CD4-positive, alpha-beta T cell treated with Interleukin-15 for 1 hour (primary cell): ENCODE results near the gene LRRC2.
"Not testable (repeated sequence)": the region's sequence is repeated elsewhere in the genome, so short reads cannot be mapped to it uniquely, and the experiment has no call there.

Experiments
- DNase-seq: peaks from one replicate; pipeline ENCODE4 v3.0.0-alpha.2; 2020

The LRRC2 gene

DNA sequence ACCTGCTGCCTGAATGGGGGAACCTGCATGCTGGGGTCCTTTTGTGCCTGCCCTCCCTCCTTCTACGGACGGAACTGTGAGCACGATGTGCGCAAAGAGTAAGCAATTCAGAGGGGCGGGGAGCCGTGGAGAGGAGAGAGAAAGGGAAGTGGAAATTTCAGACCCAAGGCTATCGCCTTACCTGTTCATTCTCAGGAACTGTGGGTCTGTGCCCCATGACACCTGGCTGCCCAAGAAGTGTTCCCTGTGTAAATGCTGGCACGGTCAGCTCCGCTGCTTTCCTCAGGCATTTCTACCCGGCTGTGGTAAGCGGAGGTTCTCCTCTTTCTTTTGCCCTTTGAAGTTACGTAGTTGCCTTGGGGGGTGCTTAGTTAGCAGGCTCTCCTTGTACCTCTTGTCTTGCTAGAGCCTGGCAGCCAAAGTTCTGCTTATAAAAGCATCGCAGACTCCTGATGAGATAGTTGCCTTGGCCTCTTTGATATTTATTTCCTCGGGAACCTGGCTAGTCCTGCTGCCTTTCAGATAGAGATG, 13.7 kb upstream of the LRRC2 start:
- DNase-seq = no peak

DNA sequence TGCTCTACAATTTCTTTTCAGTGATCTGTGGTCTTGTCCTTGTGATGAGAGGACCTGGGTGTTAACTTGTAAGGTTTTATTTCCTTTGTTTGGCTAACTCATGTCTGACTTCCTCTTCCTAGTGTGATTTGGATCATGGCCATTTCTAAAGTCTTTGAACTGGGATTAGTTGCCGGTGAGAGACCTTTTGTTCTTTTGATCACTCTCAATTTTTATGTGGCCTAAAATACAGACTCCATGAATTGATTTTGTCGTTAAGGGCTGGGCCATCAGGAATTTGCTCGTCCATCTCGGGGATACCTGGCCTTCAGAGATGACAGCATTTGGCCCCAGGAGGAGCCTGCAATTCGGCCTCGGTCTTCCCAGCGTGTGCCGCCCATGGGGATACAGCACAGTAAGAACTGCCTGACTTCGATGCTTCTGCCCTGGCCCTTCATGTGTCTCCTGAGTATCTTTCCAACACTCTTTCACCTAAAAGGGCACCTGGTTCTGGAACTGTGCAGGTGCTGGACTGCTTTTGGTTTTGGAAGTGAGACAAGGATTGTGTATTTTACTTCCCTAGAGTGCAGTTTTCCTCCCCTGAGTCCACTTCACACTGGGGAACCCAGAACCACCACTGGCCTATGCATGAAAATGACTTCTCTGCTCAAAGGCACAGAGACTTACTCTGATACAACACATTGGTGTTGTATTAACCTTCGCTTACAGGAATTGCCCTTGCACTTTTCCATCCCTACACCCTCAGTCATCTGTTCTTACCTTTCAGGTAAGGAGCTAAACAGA, 13.1 kb upstream of the LRRC2 start:
- DNase-seq = no peak

GRCh38 chr3:46577580-46578249, 11.6 kb upstream of the LRRC2 start:
- not testable (repeated sequence) for DNase-seq

DNA sequence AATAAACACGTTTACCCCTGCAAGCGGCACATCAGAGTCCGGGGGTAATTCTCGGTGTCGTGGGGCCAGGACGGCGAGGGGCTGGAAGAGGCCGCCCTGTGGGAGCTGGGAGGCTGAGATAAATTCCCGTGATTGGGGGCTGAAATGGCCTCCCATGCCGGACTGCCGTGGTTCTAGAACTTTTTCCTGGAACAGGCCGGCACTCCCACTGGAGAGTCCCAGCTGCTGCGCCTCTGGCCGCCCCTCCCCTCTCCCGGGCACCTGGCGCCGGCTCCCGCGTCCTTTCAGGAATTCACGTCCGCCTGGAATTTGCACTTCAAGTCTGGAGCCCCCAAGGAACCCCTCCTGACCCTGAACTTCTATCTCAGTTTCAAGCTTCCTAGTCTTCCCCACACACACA, 10.8 kb upstream of the LRRC2 start:
- DNase-seq = no peak

GRCh38 chr3:46576386-46576785, 10.3 kb upstream of the LRRC2 start:
- no peak for DNase-seq

- no peak for DNase-seq
Observed at GRCh38 chr3:46575577-46576222, 9.6 kb upstream of the LRRC2 start.

GRCh38 chr3:46574881-46575576, 8.9 kb upstream of the LRRC2 start:
- DNase-seq = no peak

DNA sequence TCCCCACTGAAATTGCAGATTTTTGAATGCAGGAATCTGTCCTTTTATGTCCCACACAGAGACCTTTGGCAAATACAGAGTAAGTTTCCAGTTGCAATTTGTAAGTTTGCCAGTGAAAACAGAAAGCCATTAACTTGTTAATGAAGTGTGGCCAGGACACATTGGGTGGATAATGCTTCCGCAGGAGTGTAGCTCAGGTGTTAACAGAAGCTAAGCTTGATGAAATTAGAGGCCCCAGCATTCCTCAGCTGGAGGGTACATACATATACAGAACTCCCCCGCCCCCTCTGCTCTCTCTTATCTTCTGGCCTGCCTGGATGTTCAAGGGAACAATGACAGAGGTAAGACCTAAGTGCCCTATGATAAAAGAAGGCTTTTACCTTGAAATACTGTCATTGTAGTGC, 8.1 kb upstream of the LRRC2 start:
- no peak for DNase-seq

DNA sequence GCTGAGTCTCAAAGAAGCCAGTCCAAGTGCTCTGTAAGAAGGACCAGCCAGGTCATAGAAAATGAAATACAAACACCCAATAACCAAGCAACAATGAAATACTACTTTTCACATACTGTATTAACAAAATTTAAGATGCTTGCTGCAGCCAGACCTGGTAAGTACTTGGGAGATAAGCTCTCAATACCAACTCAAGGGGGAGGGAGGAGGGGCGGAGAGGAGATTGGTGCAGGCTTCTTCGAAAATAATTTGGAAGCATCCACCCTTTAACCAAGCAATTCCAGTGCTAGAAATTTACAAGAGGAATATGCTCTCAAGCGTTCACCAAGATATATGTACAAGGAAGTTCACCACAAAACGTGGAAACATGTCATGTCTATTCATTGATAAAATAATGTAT, 7.6 kb upstream of the LRRC2 start:
- DNase-seq = no peak

- DNase-seq = no peak
Observed at GRCh38 chr3:46571684-46572083, 5.6 kb upstream of the LRRC2 start.

DNA sequence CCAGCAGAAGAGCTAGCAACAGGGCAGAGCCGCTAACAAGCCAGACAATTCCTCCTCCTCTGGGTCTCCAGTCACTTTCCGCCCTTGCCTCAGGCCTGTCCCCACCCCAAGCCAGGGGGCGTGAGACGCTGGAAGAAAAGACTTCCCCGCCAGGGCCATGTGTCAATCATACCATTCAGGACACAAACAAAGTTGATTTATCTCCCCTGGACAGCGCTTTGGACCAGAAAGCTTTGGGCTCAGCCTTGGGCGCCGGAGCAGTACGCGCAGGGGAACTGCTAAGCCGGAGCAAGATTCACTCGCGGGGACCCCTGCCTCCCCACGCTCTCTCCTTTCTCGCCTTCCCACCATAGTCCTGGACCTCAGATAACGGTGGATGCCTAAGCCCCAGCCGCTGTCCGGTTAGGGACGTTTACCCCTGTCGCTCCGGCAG, 479 bp downstream of the LRRC2 start:
- DNase-seq = no peak

DNA sequence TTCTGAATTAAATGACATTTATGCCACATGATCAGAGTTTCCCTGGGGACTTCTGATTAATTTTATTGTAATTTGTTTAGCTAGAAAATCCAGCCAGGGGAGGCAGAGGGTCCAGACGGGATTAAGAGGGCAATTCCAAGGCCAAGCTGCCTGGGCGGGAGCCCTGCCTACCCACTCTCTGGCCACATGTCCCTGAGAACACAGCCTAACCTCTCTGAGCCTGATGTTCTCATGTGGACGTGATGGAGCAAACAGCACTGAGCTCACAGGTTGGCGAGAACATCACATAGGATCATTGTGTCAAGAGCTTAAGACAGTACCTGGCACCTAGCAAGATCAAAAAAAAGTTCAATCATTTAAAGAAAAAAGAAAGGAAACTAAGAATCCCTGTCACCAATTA, 1.0 kb downstream of the LRRC2 start:
- DNase-seq = no peak

- DNase-seq = no peak
Observed at GRCh38 chr3:46564190-46565021, 1.7 kb downstream of the LRRC2 start.

DNA sequence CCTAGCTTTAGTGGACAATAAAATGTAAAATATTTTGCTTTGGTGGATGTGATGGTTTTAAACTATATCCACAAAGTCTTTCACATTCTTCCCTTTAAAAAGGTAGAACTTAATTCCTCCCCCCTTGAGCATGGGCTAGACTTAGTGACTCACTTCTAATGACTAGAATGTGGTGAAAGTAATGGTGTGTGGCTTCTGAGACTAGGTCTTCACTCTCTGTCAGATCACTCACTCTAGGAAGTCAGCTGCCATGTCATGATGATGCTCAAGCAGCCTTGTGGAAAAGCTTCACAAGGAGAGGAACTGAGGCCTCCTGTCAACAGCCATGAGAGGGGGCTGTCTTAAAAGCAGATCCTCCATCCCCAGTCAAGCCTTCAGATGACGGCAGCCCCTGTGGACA, 4.2 kb downstream of the LRRC2 start:
- no peak for DNase-seq

DNA sequence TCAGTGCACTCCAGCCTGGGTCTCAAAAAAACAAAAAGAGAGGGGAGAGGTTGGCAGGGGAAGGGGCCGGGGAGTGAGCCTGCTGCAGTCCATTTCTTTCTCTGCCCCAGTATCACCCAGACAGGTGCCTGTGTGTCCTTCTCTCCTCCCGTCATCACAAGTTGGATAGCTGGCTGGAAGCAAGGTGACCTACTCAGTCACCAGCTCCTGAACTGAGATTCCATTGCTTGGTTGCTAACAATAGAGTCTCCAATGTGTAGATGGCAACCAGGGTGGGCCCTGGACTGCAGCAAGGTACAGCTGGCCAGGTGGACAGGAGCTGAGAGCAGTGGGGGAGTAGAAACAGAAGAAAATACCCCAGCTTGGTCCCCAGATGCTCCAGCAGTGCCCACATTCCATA, 4.6 kb downstream of the LRRC2 start:
- no peak for DNase-seq

- no peak for DNase-seq
Observed at GRCh38 chr3:46559091-46559704, 6.9 kb downstream of the LRRC2 start.

DNA sequence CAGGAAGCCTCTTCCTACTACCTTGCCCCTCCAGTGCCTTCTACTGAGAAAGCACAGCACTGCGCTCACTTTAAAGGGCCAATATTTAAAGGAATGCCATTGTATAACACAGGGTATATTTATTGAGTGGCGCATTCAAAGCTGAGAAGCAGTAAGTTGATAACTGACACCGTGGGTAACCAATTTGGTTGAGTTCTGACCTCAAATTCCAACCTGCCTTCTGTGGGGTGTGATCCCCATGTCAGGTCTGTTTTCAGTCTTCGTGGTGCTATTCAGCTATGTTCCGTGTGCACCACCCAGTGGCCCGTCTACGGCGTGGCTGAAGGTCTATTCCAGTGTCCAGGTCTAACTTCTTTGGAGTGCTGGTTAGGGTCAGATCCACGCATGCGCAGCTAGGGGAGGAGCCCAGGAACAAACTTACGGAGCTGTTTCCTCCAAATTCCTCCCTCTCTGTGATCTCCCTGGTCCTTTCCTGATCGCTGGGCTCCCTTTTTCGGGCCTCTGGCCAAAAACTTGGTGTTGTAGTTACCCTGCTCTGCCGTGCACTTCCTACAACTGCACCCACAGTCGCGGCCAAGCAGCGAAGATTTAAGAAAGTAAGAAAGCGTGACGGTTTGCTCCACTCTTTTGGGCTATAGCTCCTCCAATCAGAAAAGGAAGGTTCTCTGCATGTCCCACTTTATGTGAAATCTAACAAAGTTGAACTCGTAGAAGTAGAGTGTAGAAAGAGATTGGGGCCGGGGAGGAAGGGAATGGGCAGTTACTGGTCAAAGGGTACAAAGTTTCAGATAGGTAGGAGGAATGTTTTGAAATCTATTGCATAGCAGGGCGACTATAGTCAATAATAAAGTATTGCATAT, 7.7 kb downstream of the LRRC2 start:
- peak; percentile 85 for DNase-seq

GRCh38 chr3:46557814-46558183, 8.3 kb downstream of the LRRC2 start:
- no peak for DNase-seq

- DNase-seq = no peak
Observed at GRCh38 chr3:46553154-46553553, 12.9 kb downstream of the LRRC2 start.

DNA sequence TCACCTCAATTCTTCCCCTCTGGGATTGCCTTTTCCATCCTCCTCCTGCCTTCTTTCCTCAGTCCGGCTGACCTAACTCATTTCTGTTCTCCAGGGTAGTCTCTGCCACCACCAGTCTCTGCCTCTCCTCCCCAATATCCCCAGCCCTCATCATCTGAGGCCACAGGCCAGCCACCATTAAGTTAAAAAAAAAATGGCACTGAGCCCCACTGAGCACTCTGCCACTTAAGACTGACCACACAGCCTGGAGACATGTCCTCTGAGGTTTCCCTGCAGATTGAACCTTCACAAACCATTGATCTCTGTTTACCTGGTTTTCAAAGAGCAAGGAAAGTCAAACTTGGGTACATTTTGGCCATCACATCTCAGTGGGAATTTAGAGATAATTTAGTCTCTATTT, 13.6 kb downstream of the LRRC2 start:
- no peak for DNase-seq

GRCh38 chr3:46551615-46552014, 14.5 kb downstream of the LRRC2 start:
- no peak for DNase-seq
